Calu3 (cell line): ENCODE results near the gene AFAP1. TPM values are rescaled to one million over a fixed set of nuclear protein-coding genes. Genes with fewer than 3 reads are reported as not detected.

Source experiments
- BruUV-seq: library from RNA; stranded (reverse); fragments of 400-500 nt; replicated peaks from 2 replicates; lab custom pipeline; 2021; lab: Mats Ljungman, UMichigan
- CTCF ChIA-PET: fragments of 300-600 bp; sonication (Branson Sonifier 250); formaldehyde crosslinking; loops from one replicate; lab custom pipeline; 2022; ENCODE audit warnings: antibody characterized with exemption; lab: Charles Lee
- DNase-seq: peaks from one replicate; pipeline ENCODE4 v3.0.0; 2022
- H3K27ac Mint-ChIP-seq: one replicate; pipeline ENCODE4 v1.8.0; 2022; ENCODE audit warnings: mixed read lengths; ENCODE audit not compliant: unreplicated experiment
- H3K27me3 Mint-ChIP-seq: one replicate; pipeline ENCODE4 v1.8.0; 2022; ENCODE audit warnings: mixed read lengths; ENCODE audit not compliant: unreplicated experiment
- H3K36me3 Mint-ChIP-seq: one replicate; pipeline ENCODE4 v1.8.0; 2022; ENCODE audit warnings: mild to moderate bottlenecking, moderate library complexity, mixed read lengths; ENCODE audit not compliant: insufficient read depth, unreplicated experiment
- H3K4me1 Mint-ChIP-seq: one replicate; pipeline ENCODE4 v1.8.0; 2022; ENCODE audit warnings: mild to moderate bottlenecking, low read depth, mixed read lengths; ENCODE audit not compliant: unreplicated experiment
- H3K4me3 Mint-ChIP-seq: one replicate; pipeline ENCODE4 v1.8.0; 2022; ENCODE audit warnings: mild to moderate bottlenecking, low read depth, moderate library complexity, mixed read lengths; ENCODE audit not compliant: unreplicated experiment
- H3K9me3 Mint-ChIP-seq: one replicate; pipeline ENCODE4 v1.8.0; 2022; ENCODE audit warnings: low read depth, mixed read lengths; ENCODE audit not compliant: unreplicated experiment
- CTCF ChIP-seq: fragments of 200-600 bp; IDR thresholded peaks from one replicate; pipeline ENCODE4 v1.8.0; 2022; ENCODE audit warnings: antibody characterized with exemption; ENCODE audit not compliant: unreplicated experiment
- intact Hi-C: fragments of 100-400 bp; cut with micrococcal nuclease; formaldehyde crosslinking; loops from one replicate; pipeline ENCODE4 v1.10.0; 2022; ENCODE audit not compliant: unreplicated experiment
- total RNA-seq: library from RNA; stranded (reverse); gene quantifications from 2 replicates; pipeline ENCODE4 v1.2.3, GENCODE V29; 2022

Gene AFAP1
- total RNA-seq, 1 experiment from 2014 or later = 40.1 TPM

GRCh38 chr4:7831858-7832730 is 107.6 kb downstream of the AFAP1 start:
- H3K27me3 Mint-ChIP-seq = no peaks in the 10 kb centered on the region
- no TSS peak for BruUV-seq
- H3K4me3 Mint-ChIP-seq = no peak overlapping the region
- intact Hi-C loops = no loop called here
- DNase-seq = no peak
- no peak for TF ChIP-seq CTCF
- no peak overlapping the region for H3K27ac Mint-ChIP-seq
- no peaks in the 10 kb centered on the region for H3K9me3 Mint-ChIP-seq
- H3K36me3 Mint-ChIP-seq = peaks cover 35% of the 10 kb centered on the region
- CTCF ChIA-PET = interaction anchor here (0.6 kb wide), 1 partner anchor 184 kb away, joined by 6 read pairs; no protein-coding TSS in a partner anchor
- no peaks in the 10 kb centered on the region for H3K4me1 Mint-ChIP-seq

- no peak overlapping the region for H3K27ac Mint-ChIP-seq
- intact Hi-C loops = no loop called here
- no peaks in the 10 kb centered on the region for H3K9me3 Mint-ChIP-seq
- H3K4me3 Mint-ChIP-seq = no peak overlapping the region
- no peak for DNase-seq
- CTCF ChIA-PET = interaction anchor here (0.6 kb wide), 1 partner anchor 184 kb away, joined by 6 read pairs; no protein-coding TSS in a partner anchor
- no peaks in the 10 kb centered on the region for H3K4me1 Mint-ChIP-seq
- TF ChIP-seq CTCF = no peak
- peaks cover 36% of the 10 kb centered on the region for H3K36me3 Mint-ChIP-seq
- H3K27me3 Mint-ChIP-seq = no peaks in the 10 kb centered on the region
- BruUV-seq = no TSS peak
Measured at GRCh38 chr4:7831330-7831729, 108.3 kb downstream of the AFAP1 start.

- no peak for TF ChIP-seq CTCF
- intact Hi-C loops = no loop called here
- H3K27ac Mint-ChIP-seq = no peak overlapping the region
- H3K36me3 Mint-ChIP-seq = peaks cover 33% of the 10 kb centered on the region
- DNase-seq = no peak
- no peaks in the 10 kb centered on the region for H3K27me3 Mint-ChIP-seq
- H3K4me3 Mint-ChIP-seq = no peak overlapping the region
- H3K9me3 Mint-ChIP-seq = no peaks in the 10 kb centered on the region
- CTCF ChIA-PET = no interaction called here
- H3K4me1 Mint-ChIP-seq = no peaks in the 10 kb centered on the region
- no TSS peak for BruUV-seq
Measured at GRCh38 chr4:7830747-7831146, 108.9 kb downstream of the AFAP1 start.

GRCh38 chr4:7829652-7830580 is 109.7 kb downstream of the AFAP1 start:
- CTCF ChIA-PET = no interaction called here
- intact Hi-C loops = no loop called here
- Mint-ChIP-seq H3K36me3 (peaks cover 35% of the 10 kb centered on the region), H3K4me1 (no peaks in the 10 kb centered on the region), H3K9me3 (no peaks in the 10 kb centered on the region), H3K27ac (no peak overlapping the region), H3K27me3 (no peaks in the 10 kb centered on the region), H3K4me3 (no peak overlapping the region)
- TF ChIP-seq CTCF = no peak
- no peak for DNase-seq
- BruUV-seq = no TSS peak
